ENCODE results near the gene C10orf90.

The C10orf90 gene

GRCh38 chr10:126674741-126675515 is 4.4 kb upstream of the C10orf90 start:
- no peak for DNase-seq

- no peak for DNase-seq
Measured at GRCh38 chr10:126673565-126673964, 3.1 kb upstream of the C10orf90 start.

GRCh38 chr10:126671402-126671975 is 996 bp upstream of the C10orf90 start:
- DNase-seq, result no peak

GRCh38 chr10:126670895-126671261 is 385 bp upstream of the C10orf90 start:
- DNase-seq, result no peak

- no peak for DNase-seq
Measured at GRCh38 chr10:126669168-126669567, 1.3 kb downstream of the C10orf90 start.

- DNase-seq, result no peak
Measured at GRCh38 chr10:126668505-126668904, 2.0 kb downstream of the C10orf90 start.

GRCh38 chr10:126667568-126667967 is 2.9 kb downstream of the C10orf90 start:
- DNase-seq, result no peak

GRCh38 chr10:126665207-126665606 is 5.3 kb downstream of the C10orf90 start:
- DNase-seq, result no peak

GRCh38 chr10:126663880-126664279 is 6.6 kb downstream of the C10orf90 start:
- no peak for DNase-seq

GRCh38 chr10:126663328-126663727 is 7.2 kb downstream of the C10orf90 start:
- DNase-seq, result no peak

GRCh38 chr10:126661841-126662515 is 8.5 kb downstream of the C10orf90 start:
- DNase-seq, result no peak

GRCh38 chr10:126661356-126661755 is 9.1 kb downstream of the C10orf90 start:
- no peak for DNase-seq

- DNase-seq, result no peak
Measured at GRCh38 chr10:126659750-126660149, 10.7 kb downstream of the C10orf90 start.

- no peak for DNase-seq
Measured at GRCh38 chr10:126658928-126659327, 11.6 kb downstream of the C10orf90 start.

GRCh38 chr10:126654579-126654978 is 15.9 kb downstream of the C10orf90 start:
- no peak for DNase-seq

GRCh38 chr10:126651467-126651866 is 19.0 kb downstream of the C10orf90 start:
- no peak for DNase-seq

GRCh38 chr10:126650161-126650560 is 20.3 kb downstream of the C10orf90 start:
- DNase-seq, result no peak

GRCh38 chr10:126647116-126647515 is 23.4 kb downstream of the C10orf90 start:
- no peak for DNase-seq

- DNase-seq, result no peak
Measured at GRCh38 chr10:126646110-126646509, 24.4 kb downstream of the C10orf90 start.

- no peak for DNase-seq
Measured at GRCh38 chr10:126640401-126640800, 30.1 kb downstream of the C10orf90 start.

- DNase-seq, result no peak
Measured at GRCh38 chr10:126639084-126639483, 31.4 kb downstream of the C10orf90 start.

- DNase-seq, result no peak
Measured at GRCh38 chr10:126638542-126638941, 32.0 kb downstream of the C10orf90 start.

- no peak for DNase-seq
Measured at GRCh38 chr10:126637501-126637900, 33.0 kb downstream of the C10orf90 start.

- no peak for DNase-seq
Measured at GRCh38 chr10:126634911-126635310, 35.6 kb downstream of the C10orf90 start.

All from DMS79 treated with DMSO at 0.1 percent for 48 hours (cell line).